Forelimb muscle (tissue), 1 donor: Measurements from ENCODE around the gene PPP3R1. TPM values are rescaled to one million over a fixed set of nuclear protein-coding genes. Genes with fewer than 3 reads are reported as not detected.

Experiments
- DNase-seq: peaks from one replicate; pipeline ENCODE4 v3.0.0-alpha.2; 2013; ENCODE audit warnings: low read depth
- polyA plus RNA-seq: library from polyadenylated mRNA; unstranded; fragments of 120-200 nt; gene quantifications from one replicate; pipeline ENCODE4 v1.2.1, GENCODE V29; 2013; ENCODE audit not compliant: insufficient read length

Gene PPP3R1, protein sequence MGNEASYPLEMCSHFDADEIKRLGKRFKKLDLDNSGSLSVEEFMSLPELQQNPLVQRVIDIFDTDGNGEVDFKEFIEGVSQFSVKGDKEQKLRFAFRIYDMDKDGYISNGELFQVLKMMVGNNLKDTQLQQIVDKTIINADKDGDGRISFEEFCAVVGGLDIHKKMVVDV
- 45.7 TPM for polyA plus RNA-seq

DNA sequence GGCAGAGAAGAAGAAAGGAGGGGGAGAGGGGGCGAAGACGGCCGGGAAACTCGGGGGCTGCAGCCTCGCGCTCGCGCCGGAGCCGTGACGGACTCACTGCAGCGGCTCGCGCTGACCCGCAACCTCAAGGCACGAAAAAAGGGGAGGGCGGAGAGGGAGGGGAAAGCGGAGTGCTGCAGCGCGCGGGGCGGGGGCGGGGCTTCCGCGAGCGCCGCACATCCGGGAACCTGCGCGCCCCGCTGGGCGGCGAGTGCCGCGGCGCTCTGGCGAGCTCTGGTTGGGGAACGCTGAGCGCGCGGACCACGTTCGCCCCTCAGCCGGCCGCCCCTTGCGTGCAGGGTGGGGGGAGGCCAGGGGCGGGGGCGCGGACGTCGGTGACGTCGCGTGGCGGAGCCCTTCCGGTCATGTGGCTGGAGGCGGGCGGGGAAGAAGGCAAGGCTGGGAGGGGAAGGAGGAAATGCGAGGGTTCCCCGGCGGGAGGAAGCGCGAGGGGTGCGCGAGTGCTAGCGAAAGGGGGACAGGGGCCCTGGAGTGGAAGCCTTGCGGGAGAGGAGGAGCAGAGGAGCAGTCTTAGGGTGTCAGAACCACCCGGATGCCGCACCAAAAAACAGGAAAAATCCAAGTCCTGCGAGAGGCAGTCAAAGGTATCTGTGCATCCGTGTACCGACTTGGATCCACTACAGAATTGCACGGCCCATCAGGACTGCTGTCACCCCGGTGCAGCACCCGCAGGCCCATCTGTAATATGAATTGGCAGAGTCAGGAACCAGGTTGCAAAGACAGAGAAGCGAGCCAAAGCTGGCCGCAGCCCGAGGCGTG is at the start of gene PPP3R1:
PPP3R1 (minus strand) TSS at position 133 of the 819 bp plus-strand sequence. CDS start 405 bp downstream, outside the sequence.
- peak; percentile 88 for DNase-seq

DNA sequence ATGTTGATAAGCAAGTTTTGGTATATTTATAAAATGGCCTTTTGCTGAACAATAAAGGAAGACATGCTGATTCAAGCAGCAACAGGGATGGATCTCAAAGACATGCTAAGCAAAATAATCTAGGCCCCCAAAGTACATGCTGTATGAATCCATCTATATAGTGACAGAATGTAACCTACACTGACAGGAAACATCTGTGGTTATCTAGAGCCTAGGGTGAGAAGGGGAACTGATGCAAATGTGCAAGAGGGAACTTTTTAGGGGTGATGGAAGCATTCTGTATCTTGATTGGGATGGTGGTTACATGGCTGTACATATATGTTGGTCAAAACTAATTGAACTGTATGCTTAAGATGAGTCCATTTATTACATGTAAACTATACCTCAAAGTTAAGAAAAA is 43.2 kb upstream of the PPP3R1 start:
- no peak for DNase-seq

DNA sequence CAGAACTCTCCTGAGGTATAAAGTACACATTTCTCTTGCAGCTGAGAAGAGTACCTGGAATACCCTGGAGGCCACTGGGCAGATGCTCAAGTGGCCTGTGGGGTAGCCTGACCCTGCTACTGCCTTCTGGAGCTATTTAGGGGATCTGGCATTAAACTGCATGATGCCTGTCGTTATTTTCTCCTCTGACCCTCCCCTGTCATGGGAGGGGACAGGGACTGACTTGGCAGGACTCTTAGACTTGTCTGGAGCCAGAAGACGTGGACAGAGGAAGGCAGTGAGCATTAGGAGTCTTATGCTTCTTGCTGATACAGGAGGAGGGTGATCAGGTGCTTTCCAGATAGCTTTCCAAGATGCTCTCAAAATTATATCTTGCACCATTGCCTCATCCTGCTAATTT is 42.6 kb upstream of the PPP3R1 start:
- no peak for DNase-seq

DNA sequence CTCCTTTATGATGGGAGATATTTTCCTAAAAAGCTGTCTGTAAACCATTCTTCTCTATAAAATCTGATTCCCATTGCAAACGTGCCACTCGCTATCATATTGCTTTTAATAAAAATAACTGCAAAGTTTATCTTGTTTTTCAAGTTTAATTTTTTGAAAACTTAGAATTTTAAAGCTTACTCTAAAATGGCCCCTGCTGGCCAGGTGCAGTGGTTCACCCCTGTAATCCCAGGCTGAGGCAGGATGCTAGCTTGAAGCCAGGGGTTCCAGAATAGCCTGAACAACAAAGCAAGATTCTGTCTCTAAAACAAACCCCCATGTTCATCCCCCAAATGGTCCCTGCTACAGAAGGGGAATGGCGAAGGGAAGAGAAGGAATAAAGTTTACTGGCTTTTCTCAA is 41.9 kb upstream of the PPP3R1 start:
- DNase-seq = no peak

DNA sequence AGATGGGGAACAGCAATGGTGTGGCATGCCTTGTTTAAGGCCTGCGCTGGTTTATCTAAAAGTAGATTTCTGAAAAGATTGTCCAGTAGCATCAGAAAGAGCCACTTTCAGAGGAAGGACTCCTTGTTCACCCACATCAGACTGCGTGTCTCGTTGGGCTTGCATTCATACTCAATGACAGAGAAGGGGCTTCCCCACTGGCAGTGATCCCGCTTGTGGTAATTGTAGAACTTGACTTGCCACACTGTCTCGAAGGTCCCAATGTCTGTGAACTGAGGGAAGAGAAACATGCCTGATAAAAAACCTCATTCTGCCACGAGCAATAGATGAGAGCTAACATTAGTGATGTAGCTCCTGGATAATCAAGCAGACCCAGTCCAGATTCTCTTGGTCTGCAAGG is 41.4 kb upstream of the PPP3R1 start:
- no peak for DNase-seq

DNA sequence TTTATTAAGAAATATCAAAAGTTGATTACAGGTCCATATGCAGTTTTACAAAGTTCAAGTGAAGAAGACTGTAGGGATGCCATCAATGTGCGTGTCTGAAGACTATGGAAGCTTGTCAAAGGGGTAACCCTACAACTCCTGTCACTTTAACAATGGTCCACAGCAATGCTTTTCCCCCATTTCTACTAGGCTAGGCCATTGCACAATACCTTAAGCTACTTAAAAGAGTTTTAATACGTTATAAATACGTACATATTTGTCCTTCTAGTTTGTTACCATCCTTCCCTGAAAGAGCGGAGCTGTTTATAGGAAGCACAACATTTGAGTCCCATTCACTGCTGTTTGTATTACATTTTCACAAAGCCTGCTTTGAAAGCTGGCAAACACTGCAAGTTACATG is 40.7 kb upstream of the PPP3R1 start:
- no peak for DNase-seq

DNA sequence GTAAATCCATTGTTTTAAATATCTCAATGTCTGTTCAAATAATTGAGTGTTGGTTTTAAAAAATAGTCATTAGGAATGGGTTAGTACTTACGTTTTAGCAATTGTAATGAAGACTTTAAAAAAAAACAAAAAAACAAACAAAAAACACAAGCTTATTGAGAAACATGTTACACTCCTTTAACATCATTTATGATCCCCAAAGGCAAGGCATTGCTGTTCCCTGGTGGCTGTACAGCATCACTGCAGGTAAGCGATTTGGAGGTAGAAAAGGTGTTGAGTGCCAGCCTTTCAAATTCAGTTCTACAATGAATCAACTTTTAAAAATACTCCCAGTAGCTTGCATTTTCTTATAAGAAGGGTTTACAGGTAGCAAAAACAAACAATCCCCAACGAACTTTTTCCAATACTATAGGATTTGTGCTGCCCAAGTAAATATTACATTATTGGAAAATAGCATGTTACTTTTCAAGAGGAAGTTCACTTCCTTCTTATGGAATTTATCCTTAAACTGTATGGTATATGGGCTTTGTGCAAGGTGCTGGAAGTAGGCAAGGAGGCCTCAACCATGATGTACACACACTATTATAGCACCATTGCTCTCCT is 39.9 kb upstream of the PPP3R1 start:
- no peak for DNase-seq

DNA sequence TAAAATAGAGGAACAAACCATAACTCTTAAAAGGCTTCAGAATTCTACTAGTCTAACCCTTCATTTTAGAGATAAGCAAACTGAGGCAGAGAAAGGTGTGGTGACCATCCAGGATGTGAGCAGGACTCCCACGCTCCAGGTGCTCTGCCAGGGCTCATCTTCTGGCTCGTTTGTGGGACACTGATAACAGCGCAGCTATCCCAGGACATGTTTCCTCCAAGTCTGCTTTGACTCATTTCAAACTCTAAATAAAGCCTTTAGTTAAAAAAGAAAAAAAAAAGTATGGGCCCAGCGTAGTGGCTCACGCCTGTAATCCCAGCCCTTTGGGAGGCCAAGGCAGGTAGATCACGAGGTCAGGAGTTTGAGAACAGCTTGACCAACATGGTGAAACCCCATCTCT is 39.0 kb upstream of the PPP3R1 start:
- DNase-seq = no peak

DNA sequence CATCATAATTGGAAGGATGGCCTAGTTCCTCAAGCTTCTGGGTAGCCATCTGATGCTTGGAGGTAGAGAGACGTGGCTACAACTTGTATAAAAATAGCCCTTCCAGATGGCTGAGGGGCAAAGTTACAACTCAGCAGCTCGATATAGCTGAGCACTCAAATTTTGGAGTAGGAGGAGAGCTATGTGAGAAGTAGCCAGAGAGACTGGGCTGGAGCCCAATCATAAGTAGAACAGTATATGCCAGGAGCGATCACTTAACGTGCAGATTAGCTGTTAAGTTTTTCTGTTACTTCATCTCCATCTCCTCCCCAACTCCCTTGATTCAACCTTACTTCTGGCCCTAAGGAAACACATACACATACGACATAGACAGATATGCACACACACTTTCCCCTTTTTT is 38.6 kb upstream of the PPP3R1 start:
- DNase-seq = no peak

DNA sequence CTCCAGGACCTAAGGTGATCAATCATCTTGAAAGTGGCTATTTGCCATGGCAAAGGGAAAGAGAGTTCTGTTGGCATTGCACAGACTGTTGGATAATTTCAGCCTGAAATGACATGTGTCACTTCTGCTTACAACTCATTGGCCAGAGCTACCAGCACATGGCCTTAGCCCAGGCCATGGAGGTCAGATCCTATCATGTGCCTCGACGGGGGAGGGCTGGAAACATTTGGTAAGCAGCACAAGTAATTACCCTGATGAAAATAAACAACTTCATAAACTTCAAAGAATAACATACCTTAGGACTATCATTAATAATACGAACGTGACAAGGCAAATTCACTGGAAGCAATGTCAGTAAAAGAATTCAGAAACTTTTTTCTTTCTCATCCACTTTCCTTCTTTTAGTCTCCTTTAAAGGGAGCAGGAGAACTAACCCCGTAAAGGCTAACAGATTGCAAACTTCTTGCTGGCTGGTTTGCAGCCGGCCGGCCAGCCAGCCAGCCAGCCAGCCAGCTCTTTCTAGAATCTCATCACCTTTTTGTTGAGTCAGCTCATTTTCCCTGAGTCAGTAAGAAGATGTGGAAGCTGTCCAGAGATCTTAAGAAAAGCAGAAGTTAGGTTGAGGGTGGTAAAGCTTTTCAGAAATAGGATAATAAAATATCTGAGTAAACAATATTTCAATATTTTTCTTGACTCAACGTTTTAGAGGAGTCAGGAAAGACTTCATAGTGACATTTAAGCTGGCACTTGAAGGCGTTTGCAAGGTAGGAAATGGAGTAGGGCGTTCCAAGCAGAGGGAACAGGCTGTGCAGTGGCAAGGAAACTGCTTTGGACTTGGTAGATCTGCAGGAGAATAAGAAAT is 35.5 kb upstream of the PPP3R1 start:
- no peak for DNase-seq

DNA sequence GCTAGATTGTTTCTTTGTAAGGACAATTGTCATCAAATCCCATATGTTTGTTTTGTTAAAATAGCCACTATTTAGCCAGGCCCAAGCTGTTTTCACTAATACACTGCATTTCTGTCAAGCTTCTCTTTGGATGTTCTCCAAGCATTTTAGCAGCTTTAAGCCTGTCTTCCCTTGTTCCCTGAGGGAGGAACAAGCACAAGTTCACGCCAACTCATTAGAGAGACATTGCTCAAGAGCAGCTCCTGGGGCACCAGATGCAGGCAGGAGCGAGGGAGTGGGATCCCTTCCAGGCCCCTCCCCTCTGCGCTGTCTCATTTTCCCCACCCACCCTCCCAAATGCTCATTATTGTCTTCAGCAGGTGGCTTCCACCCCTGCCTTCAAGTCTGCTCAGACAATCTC is 32.6 kb upstream of the PPP3R1 start:
- no peak for DNase-seq

DNA sequence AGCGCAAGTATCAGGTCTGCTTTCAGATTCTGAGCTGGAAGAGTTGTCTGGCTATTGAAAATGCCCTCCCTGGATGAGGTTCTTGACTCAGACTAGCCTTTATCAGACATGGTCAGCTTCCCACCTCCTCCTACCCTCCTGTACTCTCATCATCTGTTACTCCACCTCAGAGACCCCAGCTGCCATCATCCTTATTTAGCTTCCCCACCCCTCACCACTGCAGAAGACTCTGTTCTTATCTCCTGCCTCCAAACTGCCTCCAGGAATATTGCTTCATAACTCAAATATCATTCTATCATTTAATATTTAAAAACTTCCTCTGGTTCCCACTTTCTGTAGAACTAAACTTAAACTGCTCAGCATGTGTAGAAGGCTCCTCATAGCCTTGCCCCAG is 31.1 kb upstream of the PPP3R1 start:
- no peak for DNase-seq

DNA sequence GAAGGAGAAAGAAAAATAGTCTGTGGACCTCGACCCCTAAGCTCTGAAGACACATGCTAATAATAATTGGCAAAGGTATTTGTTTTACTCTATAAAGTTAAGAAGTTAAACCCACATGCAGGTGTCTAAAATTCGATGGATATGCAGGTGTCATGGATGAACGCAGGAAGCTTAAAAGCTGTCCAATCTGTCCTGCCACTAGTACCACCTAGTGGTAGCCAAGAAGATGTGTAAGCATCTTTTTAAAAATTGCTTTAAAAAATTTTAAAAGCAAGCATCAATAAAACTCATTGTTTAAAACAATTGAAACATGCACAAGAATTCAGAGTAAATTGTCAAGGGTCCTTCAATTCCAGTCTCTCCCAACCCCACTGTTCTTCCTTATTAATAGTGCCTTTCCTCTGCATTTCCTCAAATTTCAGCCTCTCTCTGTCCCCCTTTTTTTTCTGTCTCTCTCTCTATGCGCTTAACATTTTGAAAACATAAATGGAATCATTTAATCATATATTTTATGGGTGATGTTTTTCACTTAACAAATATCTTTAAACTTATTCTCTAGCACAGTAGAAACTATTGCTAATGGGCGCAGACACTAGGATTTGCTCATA is 30.6 kb upstream of the PPP3R1 start:
- no peak for DNase-seq

DNA sequence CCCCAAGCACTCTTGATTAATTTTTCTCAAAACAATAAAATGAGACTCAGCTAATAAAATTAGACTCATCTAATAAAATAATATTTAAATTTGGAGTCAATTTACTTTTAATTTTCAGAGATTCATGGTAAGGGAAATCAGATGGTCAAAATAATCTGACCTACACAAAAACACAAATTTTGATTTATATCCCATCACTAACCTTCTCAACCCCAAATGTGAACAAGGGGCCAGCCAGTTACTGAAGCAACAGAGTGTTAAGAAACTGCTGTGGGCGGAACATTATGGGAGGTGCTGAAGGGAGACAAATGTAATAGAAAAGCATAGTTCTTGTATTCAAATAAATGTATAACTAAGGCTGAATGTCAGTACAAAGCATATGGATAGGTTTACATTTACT is 28.5 kb upstream of the PPP3R1 start:
- no peak for DNase-seq

DNA sequence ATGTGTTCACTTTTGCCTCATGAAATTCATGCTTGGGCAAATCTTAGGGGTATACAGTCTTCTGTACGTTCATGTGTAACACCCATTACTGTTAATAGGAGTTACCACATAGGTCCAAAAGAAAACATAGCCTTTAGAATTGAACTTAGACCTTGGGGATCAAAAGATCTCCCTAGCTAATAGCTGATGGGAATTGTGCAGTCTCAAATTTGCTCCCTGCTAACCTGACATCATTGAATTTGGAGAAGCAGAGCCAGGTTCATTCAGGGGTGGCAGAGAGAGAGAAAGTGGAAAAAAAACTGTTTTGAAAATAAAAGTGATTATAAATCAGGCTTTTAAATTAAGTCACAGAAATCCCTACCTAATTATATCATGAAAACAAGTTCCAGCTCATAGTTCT is 28.0 kb upstream of the PPP3R1 start:
- DNase-seq = no peak

DNA sequence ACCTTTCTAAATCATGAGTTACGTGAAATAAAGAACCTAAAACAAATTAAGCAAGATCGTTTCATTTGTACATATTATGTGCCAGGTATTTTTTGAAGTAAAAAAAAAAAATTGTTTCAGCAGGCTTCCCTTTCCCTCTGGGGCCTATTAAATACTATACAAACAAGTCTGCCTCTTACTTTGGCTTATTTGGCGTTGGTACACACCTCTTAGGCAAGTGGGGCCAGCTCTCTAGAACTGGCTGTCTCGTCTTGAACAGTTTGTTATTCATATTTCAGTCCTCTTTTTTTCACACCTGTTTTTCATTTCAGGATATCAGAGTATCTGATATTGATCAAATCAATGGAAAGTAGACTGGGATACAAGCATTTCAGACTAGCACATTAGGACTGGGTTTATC is 27.4 kb upstream of the PPP3R1 start:
- DNase-seq = no peak

DNA sequence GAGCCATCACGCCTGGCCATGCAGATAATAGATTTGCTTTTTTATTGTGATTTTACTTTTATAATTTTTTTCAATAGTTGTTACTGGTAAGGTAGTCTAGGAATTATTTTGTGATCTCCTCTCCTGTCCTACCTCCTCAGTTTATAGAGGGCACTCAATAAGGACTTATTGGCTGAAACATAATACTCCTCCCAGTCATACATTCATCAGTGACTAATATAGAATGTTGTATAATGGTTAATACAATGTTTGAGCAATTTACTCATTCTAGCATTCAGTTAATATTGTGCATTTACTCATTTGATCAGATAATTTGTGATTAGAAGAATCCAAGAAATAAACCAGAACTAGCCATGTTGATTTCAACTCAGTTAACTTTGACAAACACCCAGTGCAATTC is 25.8 kb upstream of the PPP3R1 start:
- DNase-seq = no peak

DNA sequence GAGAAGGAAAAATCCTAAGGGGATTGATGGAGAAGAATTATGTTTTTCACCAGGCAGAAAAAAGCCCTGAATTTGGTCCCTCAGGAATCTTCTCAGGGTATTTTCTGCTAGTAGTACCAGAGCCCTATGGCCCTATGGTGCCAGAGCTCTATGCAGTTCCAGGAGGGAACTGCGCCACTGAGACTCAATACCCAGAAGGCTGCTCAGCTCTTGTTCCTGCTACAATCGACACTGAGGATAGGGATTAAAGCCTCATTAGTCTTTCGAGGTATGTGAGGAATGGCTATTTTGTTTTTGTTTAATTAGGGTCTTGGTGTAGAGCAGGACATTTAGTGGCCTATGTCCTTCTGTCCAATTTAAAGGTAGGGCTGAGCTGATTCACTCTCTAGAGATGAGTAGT is 21.7 kb upstream of the PPP3R1 start:
- no peak for DNase-seq

DNA sequence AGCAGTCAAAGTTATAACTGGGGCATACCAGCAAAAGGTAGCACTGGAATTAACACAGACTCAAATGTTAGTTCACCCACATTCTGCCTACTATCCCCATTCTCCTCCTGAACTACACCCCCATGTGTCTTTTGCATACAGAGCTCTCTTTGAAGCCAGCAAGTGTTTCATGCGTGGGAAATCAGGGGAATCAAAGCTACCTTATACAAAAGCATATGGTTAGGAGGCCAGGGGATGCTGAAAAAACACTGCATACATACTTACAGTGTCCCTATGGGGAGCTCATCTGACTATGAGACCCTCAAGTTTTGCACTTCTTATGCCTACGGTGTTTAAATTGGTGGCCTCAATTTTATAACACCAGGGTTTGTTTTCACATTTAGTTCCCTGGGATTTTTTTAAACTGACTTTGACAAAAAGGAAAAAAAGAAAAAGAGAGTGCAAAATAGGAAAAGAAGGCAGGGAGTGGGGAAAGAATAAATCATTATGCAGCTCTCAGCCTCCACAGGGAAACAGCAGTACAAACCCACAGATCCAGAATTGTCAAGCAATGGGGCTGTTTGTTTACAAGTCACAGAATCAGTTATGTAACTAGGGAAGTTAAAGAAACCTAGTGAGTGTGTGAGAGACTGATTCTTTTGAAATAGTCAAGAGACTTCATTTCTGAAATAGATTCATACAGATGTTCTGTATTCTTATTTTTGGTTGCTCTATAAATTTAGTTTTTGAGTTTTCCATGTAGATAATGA is 20.1 kb upstream of the PPP3R1 start:
- DNase-seq = no peak

DNA sequence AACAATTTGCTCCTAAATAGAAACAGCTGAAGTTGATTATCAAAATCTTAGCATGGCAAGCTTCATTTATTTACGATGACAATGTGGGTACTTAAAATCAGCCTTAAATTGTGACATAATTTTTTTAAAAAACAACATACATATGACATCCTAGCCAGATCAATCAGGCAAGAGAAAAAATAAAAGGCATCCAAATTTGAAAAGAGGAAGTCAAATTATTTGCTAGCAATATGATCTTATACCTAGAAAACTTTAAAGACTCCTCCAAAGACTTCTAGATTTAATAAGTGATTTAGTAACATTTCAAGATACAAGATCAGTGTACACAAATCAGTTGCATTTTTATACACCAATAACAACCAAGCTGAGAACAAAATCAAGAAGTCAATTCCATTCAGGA is 14.3 kb upstream of the PPP3R1 start:
- DNase-seq = no peak

DNA sequence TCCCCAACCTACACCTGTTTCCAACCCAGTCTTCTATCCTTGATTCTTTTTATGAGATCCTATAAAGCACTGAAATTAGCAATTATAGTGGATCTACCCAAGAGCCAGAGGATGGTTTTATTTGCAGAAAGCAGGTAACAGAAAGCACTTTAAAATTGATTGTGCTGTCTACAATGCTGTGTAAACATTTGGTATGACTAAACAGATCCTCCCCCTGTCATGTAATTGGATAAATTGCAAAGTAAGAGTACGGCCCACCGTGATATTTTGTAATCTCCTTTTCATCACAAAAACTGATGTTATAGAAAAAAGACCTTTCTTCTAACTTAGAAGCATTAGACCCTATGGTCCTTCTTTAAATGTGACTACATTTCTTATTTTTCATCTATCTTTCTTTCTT is 11.3 kb upstream of the PPP3R1 start:
- DNase-seq = no peak
